GM18505 (cell line): ENCODE data around the gene RPP30.

Experiments used
- ATAC-seq: cut with Tn5 transposase; IDR thresholded peaks from one replicate; pipeline ENCODE4 v1.9.1; 2021; ENCODE audit not compliant: unreplicated experiment
- POLR2A ChIP-seq: IDR thresholded peaks from 4 replicates; pipeline ENCODE4 v1.6.1; 2011; ENCODE audit warnings: borderline replicate concordance; ENCODE audit not compliant: insufficient read depth, insufficient read length; ENCODE audit errors: extremely low read depth

Gene RPP30

GRCh38 chr10:90916392-90917237 lies 44.8 kb downstream of the RPP30 start:
- TF ChIP-seq POLR2A = no peak
- ATAC-seq = no peak

GRCh38 chr10:90917238-90917967 lies 45.6 kb downstream of the RPP30 start:
- no peak for TF ChIP-seq POLR2A
- no peak for ATAC-seq

- no peak for TF ChIP-seq POLR2A
These were observed 46.2 kb downstream of the RPP30 start for GRCh38 chr10:90917968-90918318.

GRCh38 chr10:90919683-90920574 lies 48.2 kb downstream of the RPP30 start:
- no peak for ATAC-seq
- TF ChIP-seq POLR2A = no peak

More at GRCh38 chr10:90917968-90918318, 46.2 kb downstream of the RPP30 start:
- ATAC-seq = no peak

DNA sequence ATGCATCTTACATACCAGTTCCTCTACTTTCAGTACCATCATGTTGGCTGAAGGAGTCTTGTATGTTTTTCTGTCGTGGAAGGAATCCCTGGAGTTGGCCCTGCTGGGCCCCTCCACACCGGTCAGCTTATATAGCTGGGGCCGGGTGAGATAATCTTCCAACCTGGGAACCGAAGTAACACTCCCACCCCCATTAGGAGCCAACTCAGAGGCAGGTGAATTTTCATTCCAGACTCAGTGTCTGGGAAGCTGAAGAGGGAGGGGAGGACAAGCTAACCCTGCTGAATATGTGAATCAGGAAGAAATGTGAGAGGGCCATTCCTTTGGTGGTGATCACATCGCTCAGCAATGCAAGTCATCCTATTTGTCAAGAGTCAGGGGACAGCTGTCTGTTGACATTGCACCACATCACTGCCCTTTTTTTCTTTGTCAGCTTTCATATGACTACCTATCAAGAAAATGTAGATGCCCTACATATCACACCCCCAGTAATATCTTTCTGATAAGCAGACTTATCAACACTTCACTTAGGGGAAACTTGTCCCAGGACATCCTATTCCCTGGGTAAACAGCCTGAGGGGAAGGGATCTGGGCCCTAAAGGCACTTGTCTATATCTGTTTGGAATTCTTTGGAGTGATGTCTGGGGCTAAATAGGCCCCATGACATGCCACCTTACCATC lies 49.4 kb downstream of the RPP30 start, which contains the start of gene ANKRD1:
Gene ANKRD1, minus strand, starts transcription at position 102 of the 681 bp plus-strand sequence. Its CDS starts 60 bp downstream, at position 42.
- ATAC-seq = no peak
- no peak for TF ChIP-seq POLR2A

DNA sequence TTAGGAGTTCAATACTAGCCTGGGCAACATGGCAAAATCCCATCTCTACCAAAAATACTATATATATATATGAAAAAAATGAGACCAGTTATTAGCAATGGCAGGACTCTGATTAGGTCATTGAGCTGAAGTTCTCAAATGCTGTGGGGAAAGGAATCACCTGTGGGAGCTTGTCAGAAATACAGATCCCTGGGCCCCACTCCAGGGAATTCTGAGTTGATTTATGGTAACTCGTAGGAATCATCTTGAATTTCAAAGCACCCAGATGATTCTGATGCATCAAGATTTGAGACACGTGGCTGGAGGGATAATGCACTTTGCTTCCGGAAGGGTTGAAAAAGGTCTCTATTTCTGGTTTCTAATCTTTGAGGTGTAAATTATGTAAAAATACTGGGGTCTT lies 50.1 kb downstream of the RPP30 start:
- no peak for ATAC-seq
- TF ChIP-seq POLR2A = no peak

DNA sequence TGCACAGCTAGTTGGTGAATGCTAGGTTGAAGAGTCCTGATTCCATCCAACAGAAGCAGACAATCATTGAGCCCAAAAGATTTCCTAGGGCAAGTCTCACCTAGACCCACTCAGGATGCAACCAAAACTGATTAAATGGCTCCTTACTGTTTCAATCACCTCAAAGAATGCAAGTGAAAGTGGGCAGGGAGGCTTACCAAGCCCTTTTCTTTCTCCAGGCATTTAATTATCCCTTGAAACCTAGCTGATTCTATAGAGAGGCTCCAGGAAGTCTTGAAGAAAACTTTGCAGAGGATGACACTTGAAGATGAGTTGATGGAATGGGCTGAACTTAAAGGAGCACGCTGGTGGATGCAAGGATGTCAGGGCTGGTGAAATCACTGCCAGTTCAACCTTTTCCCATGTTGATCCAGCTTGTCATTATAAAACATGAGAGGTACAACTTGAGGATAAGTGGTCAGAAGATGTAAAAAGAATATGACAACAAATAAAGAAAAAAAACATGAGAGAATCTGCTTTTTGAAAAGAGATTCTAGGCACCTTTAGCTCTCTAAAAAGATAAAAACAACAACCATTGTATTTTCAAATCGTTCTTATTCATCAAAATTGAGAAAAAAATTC lies 51.4 kb downstream of the RPP30 start:
- TF ChIP-seq POLR2A = no peak
- ATAC-seq = no peak

- no peak for TF ChIP-seq POLR2A
- ATAC-seq = no peak
These were observed 52.8 kb downstream of the RPP30 start for GRCh38 chr10:90924552-90924951.

- no peak for TF ChIP-seq POLR2A
- ATAC-seq = no peak
These were observed 53.6 kb downstream of the RPP30 start for GRCh38 chr10:90925079-90926029.

DNA sequence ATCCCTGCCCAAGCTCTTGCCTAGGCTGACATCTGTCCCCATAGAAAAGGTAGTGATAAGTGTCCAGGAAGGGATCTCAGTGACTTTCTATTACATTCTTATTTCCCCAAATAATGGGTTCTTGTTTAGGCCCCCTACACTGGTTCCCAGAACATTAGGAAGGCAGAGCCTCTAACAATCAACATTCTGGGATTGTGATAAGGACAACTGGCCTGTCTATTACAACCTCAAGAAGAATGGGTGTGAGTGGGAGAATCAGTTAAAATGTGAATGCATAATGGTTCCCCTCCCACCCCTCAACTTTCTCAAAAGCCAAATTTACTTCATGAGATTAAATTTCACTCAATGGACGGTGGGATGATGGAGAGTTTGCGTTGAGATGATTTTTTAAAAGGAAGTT lies 55.5 kb downstream of the RPP30 start:
- TF ChIP-seq POLR2A = no peak
- no peak for ATAC-seq

GRCh38 chr10:90929179-90929578 lies 57.4 kb downstream of the RPP30 start:
- ATAC-seq = no peak
- no peak for TF ChIP-seq POLR2A
